Testis (tissue), 3 donors: ENCODE measurements around the gene SOCS6. TPM values are rescaled to one million over a fixed set of nuclear protein-coding genes. Genes with fewer than 3 reads are reported as not detected.

Experiments
- DNase-seq: peaks from one replicate; pipeline ENCODE4 v3.0.0-alpha.2; 2019
- H3K27ac ChIP-seq, 2 donors: fragments of 200-600 bp; sonication (generic); one replicate each; pipeline ENCODE4 v1.5.1; 2019
- H3K27me3 ChIP-seq: fragments of 200-600 bp; sonication (generic); one replicate; pipeline ENCODE4 v1.5.1; 2019
- H3K36me3 ChIP-seq: fragments of 200-600 bp; sonication (generic); one replicate; pipeline ENCODE4 v1.5.1; 2017; ENCODE audit warnings: low read depth; ENCODE audit errors: missing control alignments
- H3K4me1 ChIP-seq: fragments of 200-600 bp; sonication (generic); one replicate; pipeline ENCODE4 v1.5.1; 2019
- H3K4me3 ChIP-seq, 2 donors: fragments of 200-600 bp; sonication (generic); one replicate each; pipeline ENCODE4 v1.5.1; 2017 to 2019
- H3K9me3 ChIP-seq: fragments of 200-600 bp; sonication (generic); one replicate; pipeline ENCODE4 v1.5.1; 2017
- CTCF ChIP-seq, 3 experiments: fragments of 450-650 bp in 2 of 3; fragments of 200-600 bp in 1 of 3; sonication (generic) in 1 of 3; IDR thresholded peaks; one replicate each; pipeline ENCODE4 v1.5.1; 2016 to 2019; ENCODE audit warnings: antibody characterized with exemption in 3 of 3, mild to moderate bottlenecking in 2 of 3, moderate library complexity in 1 of 3
- POLR2A ChIP-seq: fragments of 450-650 bp; IDR thresholded peaks from one replicate; pipeline ENCODE4 v1.6.1; 2017; ENCODE audit warnings: antibody characterized with exemption, mild to moderate bottlenecking, moderate library complexity
- WGBS, 2 donors: methylation state at CpG; one replicate each; pipeline ENCODE4 v1.1.5; 2018; 5-methylcytosine and 5-hydroxymethylcytosine counted together
- intact Hi-C: fragments of 100-400 bp; cut with DNase I; formaldehyde crosslinking; loops from one replicate; pipeline ENCODE4 v1.15.1; 2023; ENCODE audit warnings: low total_unique reads
- polyA plus RNA-seq: library from polyadenylated mRNA; stranded (reverse); fragments of 350-450 nt; fragmentation: Illumina TruSeq; extraction: RNeasy Lipid Tissue Mini Kit (QIAGEN cat#74804); gene quantifications from one replicate; pipeline ENCODE4 v1.2.3, GENCODE V29; 2014; ENCODE audit warnings: low read depth, low replicate concordance; ENCODE audit not compliant: insufficient read depth
- total RNA-seq, 2 donors: library from RNA; depleted of rRNA; stranded (reverse); fragments of >200 nt; gene quantifications; one replicate each; pipeline ENCODE4 v1.2.3, GENCODE V29; 2016

The SOCS6 gene
- total and polyA plus RNA-seq, 3 donors from 2014 or later = 12.7 to 22.9 (median 20.9) TPM

- no peak overlapping the region for H3K4me3 ChIP-seq
- no peaks in the 10 kb centered on the region for H3K36me3 ChIP-seq
- 73 to 76% methylated on average over 15 of the region's 15 CpGs for WGBS, 2 donors
- peaks cover 4% of the 10 kb centered on the region for H3K4me1 ChIP-seq
- no peak for TF ChIP-seq POLR2A
- no peak for TF ChIP-seq CTCF (IDR thresholded peaks at IDR 0.05)
- H3K27ac ChIP-seq = no peak overlapping the region
- intact Hi-C loops = no loop called here
- no peaks in the 10 kb centered on the region for H3K9me3 ChIP-seq
- no peaks in the 10 kb centered on the region for H3K27me3 ChIP-seq
- DNase-seq = peak; percentile 31
Measured at GRCh38 chr18:70376137-70376913, 87.5 kb downstream of the SOCS6 start.

GRCh38 chr18:70376914-70377258, 88.0 kb downstream of the SOCS6 start:
- H3K4me1 ChIP-seq = peaks cover 4% of the 10 kb centered on the region
- H3K4me3 ChIP-seq = no peak overlapping the region
- WGBS, 2 donors = 51 to 72% methylated on average over 4 of the region's 4 CpGs
- H3K27me3 ChIP-seq = no peaks in the 10 kb centered on the region
- H3K27ac ChIP-seq = no peak overlapping the region
- no peak for TF ChIP-seq CTCF (IDR thresholded peaks at IDR 0.05)
- no peak for TF ChIP-seq POLR2A
- intact Hi-C loops = no loop called here
- no peaks in the 10 kb centered on the region for H3K9me3 ChIP-seq
- DNase-seq = no peak
- H3K36me3 ChIP-seq = no peaks in the 10 kb centered on the region

- H3K4me3 ChIP-seq = no peak overlapping the region
- H3K4me1 ChIP-seq = peaks cover 4% of the 10 kb centered on the region
- H3K36me3 ChIP-seq = no peaks in the 10 kb centered on the region
- no peaks in the 10 kb centered on the region for H3K9me3 ChIP-seq
- TF ChIP-seq POLR2A (no peak), CTCF (IDR thresholded peaks at IDR 0.05) (no peak)
- intact Hi-C loops = no loop called here
- H3K27me3 ChIP-seq = no peaks in the 10 kb centered on the region
- WGBS, 2 donors = 36 to 55% methylated on average over 8 of the region's 8 CpGs
- DNase-seq = no peak
- no peak overlapping the region for H3K27ac ChIP-seq
Measured at GRCh38 chr18:70377317-70377799, 88.5 kb downstream of the SOCS6 start.

GRCh38 chr18:70377857-70378701, 89.2 kb downstream of the SOCS6 start:
- no peaks in the 10 kb centered on the region for H3K9me3 ChIP-seq
- H3K27me3 ChIP-seq = no peaks in the 10 kb centered on the region
- H3K4me3 ChIP-seq = no peak overlapping the region
- H3K27ac ChIP-seq = no peak overlapping the region
- intact Hi-C loops = no loop called here
- WGBS, 2 donors = 70 to 74% methylated on average over 12 to 13 of the region's 13 CpGs
- TF ChIP-seq CTCF (IDR thresholded peaks at IDR 0.05) = no peak
- TF ChIP-seq POLR2A = no peak
- H3K4me1 ChIP-seq = peaks cover 4% of the 10 kb centered on the region
- no peak for DNase-seq
- no peaks in the 10 kb centered on the region for H3K36me3 ChIP-seq

Other genes with a start within 250 kb of the SOCS6 start
- gene RTTN, start 83.4 kb upstream of the SOCS6 start, total RNA-seq = 10 to 100 TPM; 40.1 to 67.0 TPM
- gene RTTN, start 83.4 kb upstream of the SOCS6 start, polyA plus RNA-seq = 23.1 TPM